Keratinocyte (primary cell): ENCODE data around the gene IPPK. TPM values are rescaled to one million over a fixed set of nuclear protein-coding genes. Genes with fewer than 3 reads are reported as not detected.

ENCODE experiments used
- DNase-seq: peaks from one replicate; pipeline ENCODE4 v3.0.0-alpha.2; 2011; ENCODE audit warnings: low read depth, missing footprints, low spot score
- FAIRE-seq: peaks from 2 replicates; lab custom pipeline; 2011; peaks lifted over from hg19 to GRCh38; lab: Jason Lieb, UNC
- H2AFZ ChIP-seq: 2 replicates; pipeline ENCODE4 v1.6.0; 2012; ENCODE audit warnings: low read length, control low read depth, inconsistent platforms; ENCODE audit not compliant: control insufficient read depth
- H3K27ac ChIP-seq: 2 replicates; pipeline ENCODE4 v1.5.1; 2011; ENCODE audit warnings: low read length; ENCODE audit not compliant: control insufficient read depth, insufficient read depth
- H3K27me3 ChIP-seq: 3 replicates; pipeline ENCODE4 v1.6.0; 2011; ENCODE audit warnings: low read length; ENCODE audit not compliant: control insufficient read depth, insufficient read depth; ENCODE audit errors: extremely low read depth
- H3K36me3 ChIP-seq, 2 experiments: 2 replicates in 1 of 2; 3 replicates in 1 of 2; pipeline ENCODE4 v1.5.1; 2011; ENCODE audit warnings: low read length in 2 of 2, mild to moderate bottlenecking in 1 of 2; ENCODE audit not compliant: control insufficient read depth in 2 of 2, insufficient read depth in 2 of 2; ENCODE audit errors: extremely low read depth in 1 of 2
- H3K4me1 ChIP-seq: 3 replicates; pipeline ENCODE4 v1.5.1; 2011; ENCODE audit warnings: low read length; ENCODE audit not compliant: control insufficient read depth, insufficient read depth; ENCODE audit errors: extremely low read depth
- H3K4me2 ChIP-seq: 3 replicates; pipeline ENCODE4 v1.6.0; 2011; ENCODE audit warnings: low read depth, low read length; ENCODE audit not compliant: control insufficient read depth, insufficient read depth; ENCODE audit errors: extremely low read depth
- H3K4me3 ChIP-seq, 3 experiments: fragments of 200-600 bp in 1 of 3; sonication (generic) in 1 of 3; 2 replicates in 2 of 3; 3 replicates in 1 of 3; pipeline ENCODE4 v1.5.1; 2011 to 2016; ENCODE audit warnings: low read length in 3 of 3, mild to moderate bottlenecking in 3 of 3, control low read depth in 2 of 3, inconsistent platforms in 1 of 3, low read depth in 1 of 3, mixed read lengths in 1 of 3, mixed run types in 1 of 3, moderate library complexity in 1 of 3; ENCODE audit not compliant: control insufficient read depth in 2 of 3, insufficient read depth in 2 of 3; ENCODE audit errors: extremely low read depth in 1 of 3
- H3K79me2 ChIP-seq: 2 replicates; pipeline ENCODE4 v1.6.0; 2012; ENCODE audit warnings: low read length; ENCODE audit not compliant: control insufficient read depth, insufficient read depth
- H3K9ac ChIP-seq: 3 replicates; pipeline ENCODE4 v1.6.0; 2011; ENCODE audit warnings: low read length; ENCODE audit not compliant: control insufficient read depth, insufficient read depth; ENCODE audit errors: extremely low read depth
- H3K9me1 ChIP-seq: 3 replicates; pipeline ENCODE4 v1.6.0; 2011; ENCODE audit warnings: low read length; ENCODE audit not compliant: control insufficient read depth, insufficient read depth; ENCODE audit errors: extremely low read depth
- H3K9me3 ChIP-seq: 2 replicates; pipeline ENCODE4 v1.5.1; 2012; ENCODE audit warnings: low read depth, low read length; ENCODE audit not compliant: control insufficient read depth
- H4K20me1 ChIP-seq: 3 replicates; pipeline ENCODE4 v1.6.0; 2011; ENCODE audit warnings: low read length; ENCODE audit not compliant: control insufficient read depth, insufficient read depth; ENCODE audit errors: extremely low read depth
- EZH2 ChIP-seq: IDR thresholded peaks from one replicate; pipeline ENCODE4 v1.6.1; 2012; ENCODE audit warnings: inconsistent platforms, mild to moderate bottlenecking, low read length, moderate library complexity
- dilution Hi-C: fragments of 300-500 bp; cut with MboI; formaldehyde crosslinking; loops from one replicate; pipeline ENCODE4 v1.7.0; 2020; ENCODE audit warnings: low sequenced_read_pairs; ENCODE audit not compliant: extremely low pct_ligation_motif_present
- polyA plus RNA-seq, 5 experiments: library from polyadenylated mRNA; depleted of rRNA in 3 of 5; stranded (reverse) in 3 of 5; stranded (forward) in 1 of 5; unstranded in 1 of 5; fragments of >200 nt; gene quantifications; 1 replicate in 1 of 5; 2 replicates in 3 of 5; 3 replicates in 1 of 5; pipeline versions ENCODE4 v1.2.1 to v1.2.3, GENCODE V29; 2011 to 2012; ENCODE audit warnings: missing spikeins in 2 of 5, low read depth in 1 of 5, low replicate concordance in 1 of 5
- TF ChIP-seq, protein P1 (sequence below), 3 experiments: IDR thresholded peaks in 1 of 3; conservative IDR thresholded peaks in 1 of 3; optimal IDR thresholded peaks in 1 of 3; 2 replicates in 2 of 3; 3 replicates in 1 of 3; pipeline versions ENCODE3 to v1.5.1; 2011; ENCODE audit warnings: low read length in 3 of 3, mild to moderate bottlenecking in 3 of 3, moderate library complexity in 2 of 3, control low read depth in 1 of 3, inconsistent platforms in 1 of 3; ENCODE audit not compliant: insufficient read depth in 2 of 3; ENCODE audit errors: extremely low read depth in 1 of 3

Gene IPPK
- polyA plus RNA-seq, 1 donor (not counting 4 experiments of a cell fraction or from before 2014, with no cell fraction given): 32.4 TPM

DNA sequence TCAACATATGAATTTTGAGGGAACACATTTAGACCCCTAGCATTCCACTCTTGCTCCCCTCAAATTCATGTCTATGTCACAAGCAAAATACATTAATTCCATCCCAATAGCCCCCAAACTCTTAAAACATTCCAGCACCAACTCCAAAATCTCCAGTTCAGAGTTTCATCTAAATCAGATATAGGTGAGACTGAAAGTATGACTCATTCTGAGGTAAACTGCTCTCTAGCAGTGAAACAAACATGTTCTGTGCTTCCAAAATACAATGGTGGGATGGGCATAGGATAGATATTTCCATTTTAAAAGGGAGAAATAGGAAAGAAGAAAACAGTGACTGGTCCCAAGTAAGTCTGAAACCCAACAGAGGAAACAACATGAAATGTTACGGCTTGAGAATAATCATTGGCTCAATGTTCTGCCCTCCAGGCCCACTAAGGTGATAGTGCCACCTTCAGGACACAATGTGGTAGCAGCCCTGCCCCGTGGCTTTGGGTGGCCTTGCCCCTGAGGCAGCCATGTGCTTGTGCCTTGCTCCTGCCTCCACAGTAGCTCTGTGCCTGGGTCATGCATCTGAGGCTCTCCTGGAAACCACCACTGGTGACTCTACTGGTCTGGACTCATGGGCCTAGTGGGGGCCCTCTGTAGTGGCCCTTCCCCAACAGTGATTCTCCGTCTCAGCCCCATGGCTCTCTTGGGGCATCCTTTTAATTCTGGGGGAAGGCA is 36.4 kb upstream of the IPPK start:
- DNase-seq (no peak), FAIRE-seq (peak; percentile 73)
- dilution Hi-C loops: no loop called here
- Histone ChIP-seq H3K4me3 (no peak overlapping the region), H3K4me1 (peaks cover 56% of the 10 kb centered on the region), H3K27me3 (no peaks in the 10 kb centered on the region), H3K4me2 (peak overlapping the region; percentile 73), H3K79me2 (peaks cover 9% of the 10 kb centered on the region), H3K9ac (peak overlapping the region; percentile 71), H3K9me1 (peaks cover 5% of the 10 kb centered on the region), H3K27ac (peak overlapping the region; percentile 96), H2AFZ (peak overlapping the region; percentile 49), H4K20me1 (no peaks in the 10 kb centered on the region), H3K36me3 (peaks cover 6 to 20% of the 10 kb centered on the region in 2 experiments), H3K9me3 (no peaks in the 10 kb centered on the region)
- TF ChIP-seq EZH2: no peak
- TF ChIP-seq, protein P1, sequence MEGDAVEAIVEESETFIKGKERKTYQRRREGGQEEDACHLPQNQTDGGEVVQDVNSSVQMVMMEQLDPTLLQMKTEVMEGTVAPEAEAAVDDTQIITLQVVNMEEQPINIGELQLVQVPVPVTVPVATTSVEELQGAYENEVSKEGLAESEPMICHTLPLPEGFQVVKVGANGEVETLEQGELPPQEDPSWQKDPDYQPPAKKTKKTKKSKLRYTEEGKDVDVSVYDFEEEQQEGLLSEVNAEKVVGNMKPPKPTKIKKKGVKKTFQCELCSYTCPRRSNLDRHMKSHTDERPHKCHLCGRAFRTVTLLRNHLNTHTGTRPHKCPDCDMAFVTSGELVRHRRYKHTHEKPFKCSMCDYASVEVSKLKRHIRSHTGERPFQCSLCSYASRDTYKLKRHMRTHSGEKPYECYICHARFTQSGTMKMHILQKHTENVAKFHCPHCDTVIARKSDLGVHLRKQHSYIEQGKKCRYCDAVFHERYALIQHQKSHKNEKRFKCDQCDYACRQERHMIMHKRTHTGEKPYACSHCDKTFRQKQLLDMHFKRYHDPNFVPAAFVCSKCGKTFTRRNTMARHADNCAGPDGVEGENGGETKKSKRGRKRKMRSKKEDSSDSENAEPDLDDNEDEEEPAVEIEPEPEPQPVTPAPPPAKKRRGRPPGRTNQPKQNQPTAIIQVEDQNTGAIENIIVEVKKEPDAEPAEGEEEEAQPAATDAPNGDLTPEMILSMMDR (optimal IDR thresholded peaks at IDR 0.05 in 1 of 3, IDR thresholded peaks at IDR 0.05 in 1 of 3, conservative IDR thresholded peaks at IDR 0.05 in 1 of 3; ENCODE audit: extremely low read depth in 1 of 3, insufficient read depth in 2 of 3, low read length in 3 of 3): peak; percentile 74 to 92 (median 87)

DNA sequence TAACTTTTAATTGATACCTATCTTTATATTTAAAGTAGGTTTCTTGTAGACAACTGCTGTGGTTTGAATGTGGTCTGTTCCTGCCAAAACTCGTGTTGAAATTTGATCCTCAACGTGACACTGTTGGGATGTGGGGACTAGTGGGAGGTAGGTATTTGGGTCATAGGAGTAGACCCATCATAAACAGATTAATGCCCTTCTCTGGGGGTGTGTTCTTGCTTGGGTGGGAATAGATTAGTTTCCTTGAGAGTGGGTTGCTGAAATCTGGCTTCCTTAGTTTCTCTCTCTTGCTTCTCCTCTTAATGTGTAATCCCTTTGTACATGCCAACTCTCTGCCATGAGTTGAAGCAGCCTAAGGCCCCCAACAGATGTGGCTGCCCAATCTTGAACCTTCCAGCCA is 34.6 kb upstream of the IPPK start:
- peaks cover 4% of the 10 kb centered on the region for H3K79me2 ChIP-seq
- TF ChIP-seq, protein P1 (optimal IDR thresholded peaks at IDR 0.05 in 1 of 3, IDR thresholded peaks at IDR 0.05 in 1 of 3, conservative IDR thresholded peaks at IDR 0.05 in 1 of 3; ENCODE audit: extremely low read depth in 1 of 3, insufficient read depth in 2 of 3, low read length in 3 of 3): no peak
- no peak for TF ChIP-seq EZH2
- dilution Hi-C loops: no loop called here
- no peaks in the 10 kb centered on the region for H3K9me1 ChIP-seq
- H3K4me3 ChIP-seq: no peak overlapping the region
- DNase-seq (no peak), FAIRE-seq (no peak)
- H3K4me2 ChIP-seq: no peak overlapping the region
- H3K36me3 ChIP-seq: peaks cover 0 to 4% of the 10 kb centered on the region in 2 experiments
- peaks cover 42% of the 10 kb centered on the region for H3K4me1 ChIP-seq
- H4K20me1 ChIP-seq: no peaks in the 10 kb centered on the region
- H3K27me3 ChIP-seq: no peaks in the 10 kb centered on the region
- no peak overlapping the region for H3K9ac ChIP-seq
- peak overlapping the region; percentile 54 for H3K27ac ChIP-seq
- no peak overlapping the region for H2AFZ ChIP-seq
- no peaks in the 10 kb centered on the region for H3K9me3 ChIP-seq
